AG09309 (cell line): ENCODE measurements around the gene WASF3.

Source experiments
- DNase-seq: peaks from one replicate; pipeline ENCODE4 v3.0.0-alpha.2; 2010; ENCODE audit warnings: low read depth
- H3K4me3 ChIP-seq: 2 replicates; pipeline ENCODE4 v1.5.1; 2011; ENCODE audit warnings: mild to moderate bottlenecking, low read depth, low read length, moderate library complexity; ENCODE audit not compliant: control insufficient read depth
- CTCF ChIP-seq: IDR thresholded peaks from 2 replicates; pipeline ENCODE4 v1.5.1; 2011; ENCODE audit warnings: mild to moderate bottlenecking, low read depth, low read length, inconsistent platforms; ENCODE audit not compliant: insufficient read depth, control insufficient read depth; ENCODE audit errors: missing control alignments

The WASF3 gene

GRCh38 chr13:26518451-26518959, 39.0 kb upstream of the WASF3 start:
- no peak for DNase-seq
- no peak for TF ChIP-seq CTCF
- H3K4me3 ChIP-seq: no peak overlapping the region

GRCh38 chr13:26522571-26522970, 34.9 kb upstream of the WASF3 start:
- DNase-seq: no peak
- no peak for TF ChIP-seq CTCF
- no peak overlapping the region for H3K4me3 ChIP-seq

GRCh38 chr13:26523007-26523406, 34.5 kb upstream of the WASF3 start:
- TF ChIP-seq CTCF: no peak
- no peak overlapping the region for H3K4me3 ChIP-seq

GRCh38 chr13:26525528-26525927, 32.0 kb upstream of the WASF3 start:
- no peak for TF ChIP-seq CTCF
- DNase-seq: no peak

More at GRCh38 chr13:26523007-26523406, 34.5 kb upstream of the WASF3 start:
- DNase-seq: no peak

GRCh38 chr13:26526702-26527216, 30.7 kb upstream of the WASF3 start:
- no peak overlapping the region for H3K4me3 ChIP-seq
- TF ChIP-seq CTCF: no peak
- DNase-seq: no peak

More at GRCh38 chr13:26525528-26525927, 32.0 kb upstream of the WASF3 start:
- no peak overlapping the region for H3K4me3 ChIP-seq

- TF ChIP-seq CTCF: no peak
- DNase-seq: no peak
- no peak overlapping the region for H3K4me3 ChIP-seq
Measured at GRCh38 chr13:26528527-26528926, 29.0 kb upstream of the WASF3 start.
